Skeletal muscle tissue (tissue), 4 donors: ENCODE measurements around the gene SLC22A13. TPM values are rescaled to one million over a fixed set of nuclear protein-coding genes. Genes with fewer than 3 reads are reported as not detected.
"Not testable (repeated sequence)": the region's sequence is repeated elsewhere in the genome, so short reads cannot be mapped to it uniquely, and the experiment has no call there.

Source experiments
- H3K27ac ChIP-seq: one replicate; pipeline ENCODE4 v1.7.0; 2013; ENCODE audit warnings: mild to moderate bottlenecking, low read depth, low read length, inconsistent platforms
- H3K27me3 ChIP-seq, 3 donors: one replicate each; pipeline ENCODE4 v1.7.0; 2013; ENCODE audit warnings: low read length in 3 of 3; ENCODE audit not compliant: control insufficient read depth in 3 of 3, insufficient read depth in 3 of 3
- H3K36me3 ChIP-seq, 3 donors: one replicate each; pipeline ENCODE4 v1.7.0; 2013; ENCODE audit warnings: low read length in 3 of 3; ENCODE audit not compliant: control insufficient read depth in 3 of 3, insufficient read depth in 3 of 3
- H3K4me1 ChIP-seq, 3 donors: one replicate each; pipeline ENCODE4 v1.7.0; 2013; ENCODE audit warnings: low read length in 3 of 3, mild to moderate bottlenecking in 3 of 3; ENCODE audit not compliant: control insufficient read depth in 3 of 3, insufficient read depth in 3 of 3
- H3K4me3 ChIP-seq, 3 donors: one replicate each; pipeline ENCODE4 v1.7.0; 2013; ENCODE audit warnings: low read length in 3 of 3
- H3K9ac ChIP-seq, 3 donors: one replicate each; pipeline ENCODE4 v1.7.0; 2013; ENCODE audit warnings: low read length in 3 of 3, mild to moderate bottlenecking in 3 of 3, moderate library complexity in 2 of 3, low read depth in 1 of 3
- H3K9me3 ChIP-seq, 3 donors: one replicate each; pipeline ENCODE4 v1.7.0; 2013; ENCODE audit warnings: low read length in 3 of 3; ENCODE audit not compliant: control insufficient read depth in 3 of 3
- total RNA-seq: library from RNA; depleted of rRNA; stranded (reverse); fragments of >200 nt; gene quantifications from one replicate; pipeline ENCODE4 v1.2.3, GENCODE V29; 2014
- donor health status: Osteomylitis.

The SLC22A13 gene
- total RNA-seq, 1 donor from 2014 or later = not detected

DNA sequence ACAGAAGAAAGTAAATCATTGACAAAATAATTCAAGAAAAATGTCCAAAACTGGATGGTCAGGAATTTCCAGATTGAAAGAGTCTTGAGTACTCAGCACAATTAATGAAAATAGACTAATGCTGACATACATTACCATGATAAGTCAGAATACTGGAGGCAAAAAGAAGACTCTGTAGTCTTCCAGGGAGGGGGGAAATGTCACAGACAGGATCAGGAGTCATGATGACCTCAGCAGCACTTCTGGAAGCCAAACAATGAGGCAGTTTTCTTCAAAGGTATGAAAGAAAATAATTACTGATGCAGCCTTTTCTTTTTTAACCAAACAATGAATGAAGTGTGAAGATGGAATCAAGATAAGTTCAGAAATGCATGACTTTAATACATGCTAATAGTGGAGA is 30.1 kb upstream of the SLC22A13 start:
- H3K4me3 ChIP-seq = no peak overlapping the region
- H3K27me3 ChIP-seq = no peaks in the 10 kb centered on the region
- H3K27ac ChIP-seq = no peak overlapping the region
- no peaks in the 10 kb centered on the region for H3K4me1 ChIP-seq
- no peak overlapping the region for H3K9ac ChIP-seq
- H3K9me3 ChIP-seq = peaks cover 0 to 3% (median 0%) of the 10 kb centered on the region in 3 donors
- peaks cover 7 to 35% (median 33%) of the 10 kb centered on the region in 3 donors for H3K36me3 ChIP-seq

GRCh38 chr3:38238416-38239008 is 27.1 kb upstream of the SLC22A13 start:
- Histone ChIP-seq H3K4me3 (no peak overlapping the region), H3K9ac (no peak overlapping the region), H3K4me1 (no peaks in the 10 kb centered on the region), H3K27ac (no peak overlapping the region), H3K36me3 (peaks cover 5 to 33% (median 30%) of the 10 kb centered on the region in 3 donors), H3K9me3 (peaks cover 0 to 3% (median 0%) of the 10 kb centered on the region in 3 donors), H3K27me3 (no peaks in the 10 kb centered on the region)

- not testable (repeated sequence) for H3K9me3 ChIP-seq, H3K27ac ChIP-seq, H3K9ac ChIP-seq, H3K4me3 ChIP-seq, H3K4me1 ChIP-seq, H3K27me3 ChIP-seq
- peaks cover 2 to 22% (median 8%) of the 10 kb centered on the region in 3 donors for H3K36me3 ChIP-seq
Measured at GRCh38 chr3:38242812-38243211, 22.8 kb upstream of the SLC22A13 start.

- Histone ChIP-seq H3K9ac (no peak overlapping the region), H3K4me1 (peaks cover 0 to 5% (median 4%) of the 10 kb centered on the region in 3 donors), H3K4me3 (no peak overlapping the region), H3K27me3 (no peaks in the 10 kb centered on the region), H3K36me3 (peaks cover 0 to 14% (median 9%) of the 10 kb centered on the region in 3 donors), H3K9me3 (no peaks in the 10 kb centered on the region), H3K27ac (no peak overlapping the region)
Measured at GRCh38 chr3:38245930-38246329, 19.7 kb upstream of the SLC22A13 start.

GRCh38 chr3:38247366-38248035 is 18.1 kb upstream of the SLC22A13 start:
- H3K27me3 ChIP-seq = no peaks in the 10 kb centered on the region
- H3K9ac ChIP-seq = no peak overlapping the region
- no peaks in the 10 kb centered on the region for H3K9me3 ChIP-seq
- H3K36me3 ChIP-seq = peaks cover 8 to 28% (median 24%) of the 10 kb centered on the region in 3 donors
- H3K4me3 ChIP-seq = no peak overlapping the region
- no peak overlapping the region for H3K27ac ChIP-seq
- H3K4me1 ChIP-seq = peaks cover 0 to 5% (median 4%) of the 10 kb centered on the region in 3 donors

DNA sequence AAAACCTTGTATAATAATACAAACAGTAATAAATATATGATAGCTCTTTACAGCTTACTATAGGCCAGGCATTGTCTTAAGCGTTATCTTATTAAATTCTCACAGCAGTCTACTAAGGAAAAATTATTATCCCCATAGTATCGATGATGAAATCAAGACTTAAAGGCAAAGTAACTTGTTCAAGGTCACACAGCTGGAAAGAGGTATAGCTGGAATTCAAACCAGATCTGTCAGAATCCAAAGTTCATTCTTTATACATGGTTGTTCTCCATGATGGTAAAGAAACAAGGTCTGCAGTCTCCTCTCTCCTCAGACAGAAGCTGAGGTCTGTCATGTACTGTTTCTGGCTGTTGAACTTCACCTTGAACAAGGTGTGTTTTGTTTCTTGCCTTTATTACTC is 15.4 kb upstream of the SLC22A13 start:
- H3K4me3 ChIP-seq = no peak overlapping the region
- peaks cover 21 to 51% (median 44%) of the 10 kb centered on the region in 3 donors for H3K36me3 ChIP-seq
- peaks cover 0 to 7% (median 4%) of the 10 kb centered on the region in 3 donors for H3K4me1 ChIP-seq
- no peak overlapping the region for H3K9ac ChIP-seq
- H3K9me3 ChIP-seq = no peaks in the 10 kb centered on the region
- no peak overlapping the region for H3K27ac ChIP-seq
- H3K27me3 ChIP-seq = no peaks in the 10 kb centered on the region

- Histone ChIP-seq H3K27ac (no peak overlapping the region), H3K27me3 (no peaks in the 10 kb centered on the region), H3K9me3 (no peaks in the 10 kb centered on the region), H3K9ac (no peak overlapping the region), H3K4me3 (no peak overlapping the region), H3K36me3 (peaks cover 21 to 46% (median 44%) of the 10 kb centered on the region in 3 donors), H3K4me1 (peaks cover 0 to 7% (median 4%) of the 10 kb centered on the region in 3 donors)
Measured at GRCh38 chr3:38251197-38251596, 14.4 kb upstream of the SLC22A13 start.

GRCh38 chr3:38253704-38254103 is 11.9 kb upstream of the SLC22A13 start:
- peaks cover 21 to 43% (median 40%) of the 10 kb centered on the region in 3 donors for H3K36me3 ChIP-seq

GRCh38 chr3:38254872-38255271 is 10.7 kb upstream of the SLC22A13 start:
- H3K4me1 ChIP-seq = peaks cover 0 to 2% (median 0%) of the 10 kb centered on the region in 3 donors
- peaks cover 21 to 43% (median 40%) of the 10 kb centered on the region in 3 donors for H3K36me3 ChIP-seq
- H3K9me3 ChIP-seq = no peaks in the 10 kb centered on the region
- no peak overlapping the region for H3K27ac ChIP-seq
- H3K9ac ChIP-seq = no peak overlapping the region
- H3K4me3 ChIP-seq = no peak overlapping the region
- H3K27me3 ChIP-seq = no peaks in the 10 kb centered on the region

More at GRCh38 chr3:38253704-38254103, 11.9 kb upstream of the SLC22A13 start:
- H3K27ac ChIP-seq = no peak overlapping the region
- H3K9me3 ChIP-seq = no peaks in the 10 kb centered on the region
- H3K9ac ChIP-seq = no peak overlapping the region
- peaks cover 0 to 2% (median 0%) of the 10 kb centered on the region in 3 donors for H3K4me1 ChIP-seq
- no peaks in the 10 kb centered on the region for H3K27me3 ChIP-seq
- H3K4me3 ChIP-seq = no peak overlapping the region

DNA sequence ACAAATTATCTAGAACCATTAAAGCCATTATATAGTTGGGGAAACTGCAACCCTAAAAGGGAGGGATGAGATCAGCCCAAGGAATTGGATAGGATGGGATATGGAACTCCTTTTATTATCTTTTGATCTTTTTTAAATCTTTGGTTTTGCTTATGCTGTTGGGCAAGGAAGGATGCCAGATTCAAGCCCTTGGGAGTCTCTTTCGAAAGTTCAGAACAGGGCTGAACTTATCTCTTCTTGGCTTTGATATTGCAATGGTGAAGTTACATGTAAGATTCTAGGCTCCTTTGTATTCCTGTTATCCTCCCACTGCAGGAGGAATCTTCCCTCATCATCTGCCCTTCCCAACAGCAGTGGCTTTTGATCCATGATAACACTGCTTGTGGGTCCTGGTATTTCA is 10.0 kb upstream of the SLC22A13 start:
- Histone ChIP-seq H3K9me3 (no peaks in the 10 kb centered on the region), H3K27ac (no peak overlapping the region), H3K4me1 (peaks cover 0 to 2% (median 0%) of the 10 kb centered on the region in 3 donors), H3K36me3 (peaks cover 21 to 38% (median 35%) of the 10 kb centered on the region in 3 donors), H3K4me3 (no peak overlapping the region), H3K9ac (no peak overlapping the region), H3K27me3 (no peaks in the 10 kb centered on the region)
